H1 (cell line): Measurements from ENCODE around the gene CXXC5. TPM values are rescaled to one million over a fixed set of nuclear protein-coding genes. Genes with fewer than 3 reads are reported as not detected.
A peak's percentile ranks its signal among the peaks of the same experiment; 100 is the strongest.

ENCODE experiments used
- BRCA1 ChIP-seq: IDR thresholded peaks from 2 replicates; pipeline ENCODE4 v1.6.1; 2012; ENCODE audit warnings: low read depth, low read length, improper control_type of control experiment
- CEBPB ChIP-seq: IDR thresholded peaks from 2 replicates; pipeline ENCODE4 v1.6.1; 2012; ENCODE audit warnings: low read depth, low read length
- CREB1 ChIP-seq: IDR thresholded peaks from 2 replicates; pipeline ENCODE4 v1.6.1; 2012; ENCODE audit warnings: inconsistent platforms
- EGR1 ChIP-seq: IDR thresholded peaks from 2 replicates; pipeline ENCODE4 v1.6.1; 2011; ENCODE audit warnings: low read depth, low read length, borderline replicate concordance
- GABPA ChIP-seq: IDR thresholded peaks from 2 replicates; pipeline ENCODE4 v1.6.1; 2011; ENCODE audit warnings: mild to moderate bottlenecking, low read length, moderate library complexity, borderline replicate concordance; ENCODE audit not compliant: insufficient read depth
- GTF2F1 ChIP-seq: IDR thresholded peaks from 2 replicates; pipeline ENCODE4 v1.6.1; 2012; ENCODE audit warnings: low read depth, low read length, improper control_type of control experiment, borderline replicate concordance
- JUND ChIP-seq: IDR thresholded peaks from 2 replicates; pipeline ENCODE4 v1.6.1; 2011; ENCODE audit warnings: mild to moderate bottlenecking, improper control_type of control experiment, low read length
- RAD21 ChIP-seq, 2 experiments: IDR thresholded peaks in 1 of 2; conservative IDR thresholded peaks in 1 of 2; 2 replicates each; pipeline ENCODE4 v1.6.1; 2011; ENCODE audit warnings: low read depth in 2 of 2, low read length in 2 of 2, improper control_type of control experiment in 1 of 2, inconsistent platforms in 1 of 2, mild to moderate bottlenecking in 1 of 2, moderate library complexity in 1 of 2
- SIN3A ChIP-seq, 2 experiments: IDR thresholded peaks in 1 of 2; conservative IDR thresholded peaks in 1 of 2; 2 replicates each; pipeline ENCODE4 v1.6.1; 2011 to 2012; ENCODE audit warnings: low read length in 2 of 2, improper control_type of control experiment in 1 of 2, low read depth in 1 of 2, mild to moderate bottlenecking in 1 of 2
- SIX5 ChIP-seq: IDR thresholded peaks from 2 replicates; pipeline ENCODE4 v1.6.1; 2011; ENCODE audit warnings: mild to moderate bottlenecking, low read depth, low read length
- SP1 ChIP-seq: IDR thresholded peaks from 2 replicates; pipeline ENCODE4 v1.6.1; 2011; ENCODE audit warnings: low read depth, low read length
- SP4 ChIP-seq: IDR thresholded peaks from 2 replicates; pipeline ENCODE4 v1.6.1; 2012; ENCODE audit warnings: low read length, inconsistent platforms
- TAF1 ChIP-seq: IDR thresholded peaks from 2 replicates; pipeline ENCODE4 v1.6.1; 2011; ENCODE audit warnings: mild to moderate bottlenecking, low read depth, low read length
- TAF7 ChIP-seq: optimal IDR thresholded peaks from 2 replicates; pipeline ENCODE3; 2011; ENCODE audit warnings: low read depth, mild to moderate bottlenecking, inconsistent platforms, low read length, moderate library complexity, borderline replicate concordance
- TBP ChIP-seq: IDR thresholded peaks from 2 replicates; pipeline ENCODE4 v1.6.1; 2011; ENCODE audit warnings: low read depth, low read length, improper control_type of control experiment
- YY1 ChIP-seq: IDR thresholded peaks from 2 replicates; pipeline ENCODE4 v1.6.1; 2011; ENCODE audit warnings: low read depth, mild to moderate bottlenecking, low read length
- polyA plus RNA-seq, 7 experiments: library from polyadenylated mRNA; depleted of rRNA in 3 of 7; stranded (reverse) in 5 of 7; unstranded in 2 of 7; fragments of >200 nt in 5 of 7; fragments of 200-250 nt in 2 of 7; gene quantifications; 1 replicate in 5 of 7; 2 replicates in 1 of 7; 4 replicates in 1 of 7; pipeline versions ENCODE4 v1.2.1 to v1.2.3, GENCODE V29; 2011 to 2013; ENCODE audit warnings: missing spikeins in 2 of 7, mixed read lengths in 2 of 7
- total RNA-seq: library from RNA; stranded (reverse); fragmentation: NEBNext Ultra II Directional; extraction: Animal tissue kit (Norgen Biotek cat#: 25700); gene quantifications from 2 replicates; pipeline ENCODE4 v1.2.1, GENCODE V29; 2021
- TF ChIP-seq, protein P1 (sequence below): IDR thresholded peaks from 2 replicates; pipeline ENCODE4 v1.6.1; 2011; ENCODE audit warnings: low read length, improper control_type of control experiment
- TF ChIP-seq, protein P2 (sequence below): IDR thresholded peaks from 2 replicates; pipeline ENCODE4 v1.6.1; 2011; ENCODE audit warnings: low read depth, mild to moderate bottlenecking, low read length; ENCODE audit not compliant: insufficient read depth

Gene CXXC5
- total and polyA plus RNA-seq, 2 of the 8 experiments (the other 6 are each of a cell fraction or from before 2014, with no cell fraction given) = 61.4 to 74.0 TPM

- TF ChIP-seq SIN3A (conservative IDR thresholded peaks at IDR 0.05 in 1 of 2, IDR thresholded peaks at IDR 0.05 in 1 of 2; ENCODE audit: low read depth in 1 of 2, low read length in 2 of 2) (no peak; a peak in 1 of 4 replicates), RAD21 (IDR thresholded peaks at IDR 0.05 in 1 of 2, conservative IDR thresholded peaks at IDR 0.05 in 1 of 2; ENCODE audit: low read depth in 2 of 2, low read length in 2 of 2) (no peak), SIX5 (no peak), CEBPB (no peak), SP4 (0 out of 2 replicates have a peak, but pooled peaks have one; percentile 31), TAF1 (no peak), CREB1 (no peak), JUND (no peak), TAF7 (no peak), GABPA (no peak), SP1 (no peak), GTF2F1 (no peak), TBP (no peak), BRCA1 (no peak), EGR1 (peak; percentile 41; the same call in 1 of the 2 replicates), YY1 (0 out of 2 replicates have a peak, but pooled peaks have one; percentile 2)
- TF ChIP-seq, protein P1, sequence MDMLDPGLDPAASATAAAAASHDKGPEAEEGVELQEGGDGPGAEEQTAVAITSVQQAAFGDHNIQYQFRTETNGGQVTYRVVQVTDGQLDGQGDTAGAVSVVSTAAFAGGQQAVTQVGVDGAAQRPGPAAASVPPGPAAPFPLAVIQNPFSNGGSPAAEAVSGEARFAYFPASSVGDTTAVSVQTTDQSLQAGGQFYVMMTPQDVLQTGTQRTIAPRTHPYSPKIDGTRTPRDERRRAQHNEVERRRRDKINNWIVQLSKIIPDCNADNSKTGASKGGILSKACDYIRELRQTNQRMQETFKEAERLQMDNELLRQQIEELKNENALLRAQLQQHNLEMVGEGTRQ = no peak
- TF ChIP-seq, protein P2, sequence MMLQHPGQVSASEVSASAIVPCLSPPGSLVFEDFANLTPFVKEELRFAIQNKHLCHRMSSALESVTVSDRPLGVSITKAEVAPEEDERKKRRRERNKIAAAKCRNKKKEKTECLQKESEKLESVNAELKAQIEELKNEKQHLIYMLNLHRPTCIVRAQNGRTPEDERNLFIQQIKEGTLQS = no peak
These were observed 62.3 kb downstream of the CXXC5 start (continued) for GRCh38 chr5:139710319-139711066.
